ENCODE measurements around the gene IQSEC3.

The IQSEC3 gene

DNA sequence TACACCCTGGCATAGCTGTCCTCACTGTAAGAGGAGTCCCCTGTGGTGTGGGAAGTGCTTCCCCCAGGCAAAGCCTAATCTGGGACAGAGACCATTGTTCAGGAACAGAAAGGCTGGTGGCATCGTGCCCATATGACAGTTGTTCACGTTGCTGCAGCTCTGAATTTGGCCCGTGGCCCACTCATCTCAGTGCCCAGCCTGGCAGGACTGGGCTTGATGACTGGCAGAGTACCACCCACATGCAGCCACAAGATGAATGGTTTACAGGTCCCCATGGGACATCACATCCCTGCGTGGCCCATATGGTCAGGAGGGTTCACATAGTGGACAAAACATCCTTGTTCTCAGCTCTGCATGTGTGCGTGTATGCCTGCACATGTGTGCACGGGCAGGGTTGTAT, 17.5 kb downstream of the IQSEC3 start:
- DNase-seq: no peak

- DNase-seq: peak; percentile 49
Observed at GRCh38 chr12:85191-85666, 18.7 kb downstream of the IQSEC3 start.

GRCh38 chr12:87315-87714, 20.7 kb downstream of the IQSEC3 start:
- DNase-seq: peak; percentile 31

DNA sequence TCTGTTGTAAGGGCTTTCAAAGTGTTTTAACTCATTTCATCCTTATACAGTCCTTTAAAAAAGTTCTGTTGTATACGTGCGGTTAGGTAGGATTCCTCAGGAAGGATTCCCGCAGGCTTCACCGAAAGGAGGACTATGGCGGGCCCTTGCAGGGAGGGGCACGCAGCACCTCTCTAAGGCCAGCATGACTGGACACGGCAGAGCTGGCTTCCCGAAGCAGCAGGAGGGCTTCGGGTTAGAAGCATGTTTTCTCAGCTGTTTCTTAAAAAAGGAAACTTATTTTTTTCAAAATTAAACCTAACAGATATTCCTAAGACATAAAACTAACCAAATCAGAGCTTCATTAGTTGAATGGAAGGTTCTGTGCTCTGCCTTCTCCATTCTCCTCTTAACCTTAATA, 21.3 kb downstream of the IQSEC3 start:
- no peak for DNase-seq

- no peak for DNase-seq
Observed at GRCh38 chr12:89653-90052, 23.1 kb downstream of the IQSEC3 start.

GRCh38 chr12:91213-91612, 24.6 kb downstream of the IQSEC3 start:
- DNase-seq: no peak

- no peak for DNase-seq
Observed at GRCh38 chr12:93266-94005, 26.9 kb downstream of the IQSEC3 start.

DNA sequence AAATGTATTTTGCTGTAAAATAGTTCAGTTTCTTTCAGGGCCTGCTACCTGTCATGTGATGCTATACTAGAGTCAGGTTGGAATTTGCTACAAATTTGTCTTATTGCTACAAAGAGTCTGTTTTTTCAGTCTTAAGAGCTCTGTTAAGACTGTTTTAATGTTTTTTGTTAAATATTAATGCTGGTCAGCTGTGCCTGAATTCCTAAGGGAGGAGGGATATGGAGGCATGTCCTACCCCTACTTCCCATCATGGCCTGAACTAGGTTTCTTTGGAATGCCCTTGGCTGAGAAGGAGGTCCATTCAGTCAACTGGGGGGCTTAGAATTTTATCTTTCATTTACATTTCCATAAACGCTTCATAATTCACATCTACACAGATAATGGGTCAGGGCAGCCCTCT, 30.0 kb downstream of the IQSEC3 start:
- no peak for DNase-seq

- DNase-seq: peak; percentile 81
Observed at GRCh38 chr12:98924-99352, 32.4 kb downstream of the IQSEC3 start.

DNA sequence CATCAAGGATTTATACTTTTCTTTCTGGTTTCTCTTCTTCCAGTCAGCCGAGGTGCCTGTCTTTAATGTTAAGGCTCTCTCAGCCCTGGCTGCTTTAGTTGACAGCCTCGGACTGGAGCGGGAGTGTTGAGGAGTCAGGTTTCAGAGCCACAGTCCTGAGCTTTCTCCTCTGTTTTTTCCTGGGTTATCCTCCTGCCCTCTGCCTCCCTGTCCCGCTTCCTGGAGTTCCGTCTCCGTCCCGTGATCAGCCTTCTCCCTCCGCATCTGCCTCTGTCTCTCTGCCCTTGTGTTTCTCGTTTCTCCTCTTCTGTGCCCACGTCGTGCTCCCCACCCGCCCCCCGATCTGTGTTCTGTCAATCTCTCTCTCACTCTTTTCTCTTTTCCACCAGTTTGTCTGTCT, 33.0 kb downstream of the IQSEC3 start:
- DNase-seq: peak; percentile 78

DNA sequence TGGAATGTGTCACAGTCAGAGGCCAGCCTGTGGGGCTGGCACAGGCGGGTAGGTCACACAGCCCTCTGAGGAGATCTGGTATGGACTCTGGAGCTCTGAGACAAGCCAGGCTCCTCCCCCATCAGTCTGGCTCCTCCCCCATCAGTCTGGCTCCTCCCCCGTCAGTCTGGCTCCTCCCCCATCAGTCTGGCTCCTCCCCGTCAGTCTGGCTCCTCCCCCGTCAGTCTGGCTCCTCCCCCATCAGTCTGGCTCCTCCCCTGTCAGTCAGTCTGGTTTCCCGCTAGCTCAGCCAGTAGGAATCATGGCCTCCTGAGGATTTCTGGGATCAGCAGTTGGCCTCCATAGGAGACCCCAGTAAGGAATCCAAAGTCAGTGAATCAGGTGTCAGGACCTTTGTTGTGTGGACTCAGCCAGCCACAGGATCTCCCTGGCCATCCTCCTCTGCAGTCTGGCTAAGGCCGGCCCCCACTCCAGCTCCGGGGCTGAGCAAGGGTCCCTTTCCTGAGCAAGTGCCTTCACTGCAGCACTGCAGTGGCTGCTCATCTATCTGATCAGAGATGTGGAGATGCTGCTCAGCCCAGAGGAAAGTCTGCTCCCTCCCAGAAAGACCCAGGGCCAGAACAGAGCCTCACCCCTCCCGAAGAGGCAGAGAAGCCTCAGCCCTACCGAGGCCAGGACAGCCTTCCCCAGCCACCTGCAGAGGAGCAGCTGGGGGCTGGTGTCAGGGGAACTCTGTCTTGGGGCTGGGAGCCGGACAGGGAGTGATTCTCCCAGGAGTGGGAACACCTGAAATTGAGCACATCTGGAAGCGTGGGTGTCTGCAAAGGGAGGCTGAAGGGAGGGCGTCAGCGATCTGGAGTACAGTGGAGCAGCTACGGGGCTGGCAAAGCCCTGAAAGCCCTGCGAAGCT, 35.7 kb downstream of the IQSEC3 start:
- DNase-seq: no peak

DNA sequence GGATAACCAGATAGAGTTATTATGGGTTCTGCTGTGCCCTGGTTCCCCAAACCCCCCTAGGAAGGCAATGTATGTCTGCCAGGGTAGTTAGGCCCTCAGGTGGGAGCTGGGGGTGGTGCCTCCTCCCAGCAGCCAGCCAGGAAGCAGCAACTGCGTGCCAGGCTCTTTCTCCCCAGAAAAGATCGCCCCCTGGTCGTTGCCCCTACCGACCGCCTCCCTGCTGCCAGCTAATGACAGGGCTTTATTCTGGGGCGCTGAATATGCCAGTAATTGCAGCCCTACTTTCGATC, 36.3 kb downstream of the IQSEC3 start:
- DNase-seq: no peak

GRCh38 chr12:103169-103981, 36.8 kb downstream of the IQSEC3 start:
- DNase-seq: no peak

- no peak for DNase-seq
Observed at GRCh38 chr12:104551-105081, 38.0 kb downstream of the IQSEC3 start.

DNA sequence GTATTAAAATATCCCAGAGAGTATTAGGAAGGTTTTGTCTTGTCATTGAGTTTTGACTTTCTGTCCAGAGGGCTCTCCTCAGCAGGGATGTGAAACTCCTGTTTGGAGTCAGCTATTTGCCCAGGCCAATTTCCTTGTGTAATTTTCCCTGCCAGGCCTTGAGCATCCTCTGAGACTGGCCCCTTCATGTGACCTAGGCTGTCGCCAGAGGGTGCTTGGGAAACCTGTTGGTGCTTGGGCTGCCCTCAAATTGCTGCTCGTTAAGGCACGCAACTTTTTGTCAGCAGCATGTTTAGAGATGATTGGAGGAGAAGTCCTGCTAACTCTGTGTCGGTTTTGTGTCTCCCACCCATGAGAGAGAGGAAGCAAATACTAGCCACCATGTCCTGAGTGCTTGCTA, 39.1 kb downstream of the IQSEC3 start:
- no peak for DNase-seq

DNA sequence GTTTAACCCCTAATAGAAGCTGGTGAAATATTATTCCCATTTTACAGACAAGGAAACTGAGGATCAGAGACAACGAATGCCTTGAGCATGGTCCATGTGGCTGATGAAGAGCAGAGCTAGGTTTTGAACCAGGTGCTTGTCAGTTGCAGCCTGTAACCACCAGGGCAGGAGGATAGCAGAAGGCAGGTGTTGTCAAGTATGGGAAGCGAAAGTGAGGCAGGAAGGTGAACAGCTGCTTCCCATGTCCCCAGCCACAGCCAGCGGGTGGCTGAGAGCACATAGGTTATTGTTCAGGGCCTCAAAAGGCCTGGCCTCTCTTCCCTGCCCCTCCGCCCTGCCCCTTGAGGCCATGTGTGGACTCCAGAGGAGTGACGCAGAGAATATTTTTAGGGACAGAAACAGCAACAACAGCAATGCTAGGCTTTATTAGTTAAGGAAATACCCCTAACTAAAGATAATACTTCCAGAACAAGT, 39.6 kb downstream of the IQSEC3 start:
- peak; percentile 79 for DNase-seq

DNA sequence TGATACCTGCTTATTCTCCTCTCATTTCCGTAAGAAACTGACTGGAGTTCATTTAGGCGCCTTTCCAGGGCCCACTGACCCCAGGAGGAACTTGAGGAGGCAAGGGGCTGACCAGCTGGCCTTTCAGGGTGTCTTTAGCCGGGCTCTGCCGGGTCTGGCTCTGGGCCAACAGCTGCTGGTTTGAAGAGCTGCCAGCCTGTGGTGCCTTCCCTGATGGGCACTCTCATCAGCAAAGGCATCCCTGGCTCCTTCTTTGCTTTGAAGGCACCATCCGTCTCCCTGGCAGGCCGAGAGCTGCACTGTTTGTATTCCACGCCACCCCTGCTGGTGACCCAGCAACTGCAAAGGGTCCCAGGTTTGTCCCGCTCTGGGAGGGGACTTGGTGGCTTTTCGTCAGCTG, 42.0 kb downstream of the IQSEC3 start:
- DNase-seq: no peak

GRCh38 chr12:109446-109845, 42.9 kb downstream of the IQSEC3 start:
- no peak for DNase-seq

- no peak for DNase-seq
Observed at GRCh38 chr12:109872-110271, 43.3 kb downstream of the IQSEC3 start.

DNA sequence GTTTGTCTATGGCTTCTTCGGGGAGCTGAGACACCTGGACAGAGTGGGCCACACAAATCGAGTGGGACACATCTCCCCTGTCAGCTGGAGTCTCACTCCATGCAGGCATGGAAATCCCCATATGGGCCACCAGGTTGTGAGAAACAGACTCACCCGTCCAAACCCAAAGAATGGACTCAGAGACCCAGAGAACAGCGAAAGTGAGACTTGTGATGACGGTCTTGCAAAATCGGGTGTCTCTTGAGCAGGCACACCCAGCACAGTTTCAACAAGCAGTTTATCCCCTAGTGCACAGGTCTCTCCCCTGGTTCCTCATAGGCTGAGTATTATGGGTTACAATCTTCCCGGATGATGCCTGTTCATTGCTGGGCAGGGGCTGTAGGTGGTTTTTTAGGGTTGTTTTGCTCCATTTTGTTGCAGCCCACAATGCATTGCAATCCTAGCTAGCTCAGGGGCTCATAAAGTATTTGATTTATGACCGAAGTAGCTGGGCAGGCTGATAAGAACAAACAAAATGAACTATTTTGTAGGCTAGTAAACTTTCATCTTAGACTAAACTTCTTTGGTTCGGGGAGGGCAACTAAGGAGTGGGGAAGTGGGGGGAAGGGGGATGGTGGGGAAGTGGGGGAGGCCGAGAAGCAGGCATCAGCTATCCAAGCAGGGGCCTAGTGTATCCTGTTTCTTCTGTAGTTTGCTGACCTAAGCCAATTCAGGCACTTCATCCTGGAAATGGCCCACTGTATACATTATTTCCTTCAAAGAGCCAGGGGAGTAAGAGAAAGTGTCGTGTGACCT, 45.3 kb downstream of the IQSEC3 start:
- DNase-seq: no peak

DNA sequence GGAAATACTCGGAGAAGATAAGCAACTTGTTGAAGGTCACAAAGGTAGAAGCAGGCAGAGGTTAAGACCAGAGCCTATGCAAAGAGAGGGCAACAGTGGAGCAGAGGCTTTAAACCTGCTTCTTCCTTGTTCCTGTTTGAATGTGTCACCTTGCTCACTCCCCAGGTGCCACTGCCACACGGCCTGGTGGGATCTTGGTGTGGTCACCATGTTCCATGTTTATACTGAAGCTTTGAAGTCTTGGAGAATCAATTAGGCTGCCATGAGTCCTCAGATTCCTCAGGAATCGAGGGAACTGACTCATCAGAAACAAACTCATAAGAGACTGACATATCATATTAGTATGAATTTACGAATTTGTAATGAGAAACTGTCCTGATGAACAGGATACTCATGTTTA, 46.8 kb downstream of the IQSEC3 start:
- no peak for DNase-seq

DNA sequence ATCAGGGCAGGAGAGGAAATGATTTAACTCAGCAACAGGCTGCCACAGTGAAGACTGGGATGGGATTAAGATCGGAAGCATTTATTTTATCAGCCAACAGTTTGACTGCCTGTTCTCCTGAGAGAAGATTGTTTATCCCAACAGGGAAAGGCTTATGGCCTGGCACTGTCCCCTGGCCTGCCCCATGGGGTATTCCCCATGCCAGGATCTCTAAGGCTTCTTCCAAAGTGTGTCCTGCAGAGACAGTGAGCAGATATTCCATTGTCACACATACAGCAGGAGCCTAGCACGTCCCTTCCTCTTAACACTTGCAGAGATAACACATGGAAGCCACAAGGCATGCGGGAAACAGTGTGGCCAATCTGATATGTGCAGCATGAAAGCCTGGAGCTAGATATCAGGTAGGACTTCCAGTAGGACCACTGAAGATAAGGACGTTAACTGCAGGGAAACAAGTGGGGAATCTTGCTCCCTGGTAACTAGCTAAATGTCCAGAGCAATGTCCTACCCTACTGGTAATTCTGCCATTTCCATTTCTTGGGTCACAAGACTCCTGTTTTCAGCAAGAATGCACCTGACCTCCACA, 48.2 kb downstream of the IQSEC3 start:
- DNase-seq: no peak

Measured in islet precursor cell (in vitro differentiated cells).